GM19455 (cell line): ENCODE data around the gene FANCC.

ENCODE experiments used
- ATAC-seq: cut with Tn5 transposase; IDR thresholded peaks from one replicate; pipeline ENCODE4 v1.9.1; 2021; ENCODE audit not compliant: unreplicated experiment

The FANCC gene

DNA sequence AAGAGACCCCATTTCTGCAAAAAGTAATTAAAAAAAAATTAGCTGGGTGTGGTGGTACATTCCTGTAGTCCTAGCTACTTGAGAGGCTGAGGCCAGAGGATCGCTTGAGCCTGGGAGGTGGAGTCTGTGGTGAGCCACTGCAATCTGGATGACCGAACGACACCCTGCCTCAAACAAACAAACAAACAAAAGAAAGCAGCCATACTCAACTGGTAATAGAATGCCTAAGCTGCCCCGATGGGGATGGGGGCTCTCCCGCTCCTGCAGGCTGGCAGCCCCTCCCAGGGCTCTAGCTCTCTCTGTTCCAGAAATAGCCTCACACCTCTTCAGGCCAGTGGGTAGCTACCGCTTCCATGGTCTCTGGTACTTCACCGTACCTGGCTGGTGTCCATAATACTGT is 241.8 kb downstream of the FANCC start:
- ATAC-seq: no peak

DNA sequence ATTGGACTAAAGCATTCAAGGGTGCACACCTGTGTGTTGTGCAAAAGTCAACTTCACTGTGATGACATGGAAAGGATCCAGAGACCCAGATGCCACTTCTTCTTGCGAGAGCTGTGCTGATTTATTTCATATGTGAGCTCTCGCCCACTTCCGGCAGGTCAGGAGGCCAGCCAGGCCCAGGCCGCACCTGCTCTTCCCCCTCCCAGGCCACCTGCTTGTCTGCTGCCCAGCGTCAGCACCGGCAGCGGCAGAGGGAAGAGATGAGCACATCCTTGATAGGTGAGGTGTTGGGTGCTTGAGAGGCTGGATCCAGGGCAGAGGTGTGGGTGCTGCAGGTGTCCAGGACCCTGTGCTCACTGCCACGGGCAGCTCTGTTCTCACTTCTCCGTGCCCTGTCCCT is 242.9 kb downstream of the FANCC start:
- ATAC-seq: no peak

DNA sequence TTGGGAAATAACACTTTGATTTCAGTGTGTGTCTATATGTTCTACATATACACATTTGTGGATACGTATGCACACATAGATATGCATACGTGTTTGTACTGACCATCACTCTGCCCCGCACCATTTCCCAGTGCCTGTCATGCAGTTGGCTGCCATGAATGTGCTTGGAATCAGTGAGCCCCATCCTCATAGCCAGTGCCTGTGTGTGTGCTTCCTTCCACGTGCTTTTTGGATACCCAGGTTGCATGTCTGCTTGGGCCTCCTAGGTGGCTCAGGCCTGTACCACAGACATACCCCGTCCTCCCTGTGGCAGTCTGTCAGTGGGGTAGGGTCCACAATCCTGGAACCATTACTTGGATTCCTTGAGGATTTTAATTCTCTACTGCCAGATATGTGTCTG is 243.6 kb downstream of the FANCC start:
- no peak for ATAC-seq

DNA sequence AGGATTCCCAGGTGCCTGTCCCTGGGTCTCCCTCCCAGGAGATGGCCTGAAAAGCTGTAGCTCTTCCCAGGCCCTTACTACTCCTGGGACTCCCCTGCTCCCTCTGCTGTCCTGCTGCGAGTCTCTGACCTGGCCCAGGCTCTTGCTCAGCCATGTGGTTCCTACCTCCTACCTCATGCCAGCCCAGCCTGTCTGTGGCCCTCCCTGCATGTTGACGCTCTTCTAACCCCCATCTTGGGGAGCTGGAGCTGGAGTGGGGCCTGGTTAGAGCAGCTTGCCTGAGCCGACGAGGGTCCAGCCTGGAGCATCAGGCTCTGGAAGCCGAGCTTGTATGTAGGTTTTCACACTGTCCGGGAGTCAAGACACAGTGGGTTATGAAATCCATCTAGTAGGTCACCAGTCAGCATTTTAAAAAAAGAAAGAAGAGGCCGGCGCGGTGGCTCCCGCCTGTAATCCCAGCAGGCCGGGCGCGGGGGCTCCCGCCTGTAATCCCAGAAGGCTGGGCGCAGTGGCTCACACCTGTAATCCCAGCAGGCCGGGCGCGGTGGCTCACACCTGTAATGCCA is 244.4 kb downstream of the FANCC start:
- ATAC-seq: no peak

DNA sequence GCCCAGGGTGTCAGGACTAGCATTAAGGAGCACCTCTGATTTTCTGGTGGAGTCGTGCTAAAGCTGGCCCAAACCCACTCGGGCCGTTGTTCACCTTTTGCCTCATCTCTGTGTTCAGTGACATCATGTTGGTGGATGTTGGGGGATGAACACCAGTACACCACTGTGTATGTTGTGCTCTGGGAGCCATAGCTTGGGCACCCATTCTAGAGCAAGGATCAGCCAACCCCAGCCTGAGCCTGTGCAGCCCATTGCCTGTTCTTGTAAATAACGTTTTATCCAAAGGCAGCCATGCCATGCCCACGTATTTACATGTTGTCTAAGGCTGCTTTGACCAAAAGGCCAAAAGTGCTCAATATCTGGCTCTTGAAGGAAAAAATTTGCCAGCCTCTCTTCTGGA is 245.6 kb downstream of the FANCC start:
- ATAC-seq: no peak

DNA sequence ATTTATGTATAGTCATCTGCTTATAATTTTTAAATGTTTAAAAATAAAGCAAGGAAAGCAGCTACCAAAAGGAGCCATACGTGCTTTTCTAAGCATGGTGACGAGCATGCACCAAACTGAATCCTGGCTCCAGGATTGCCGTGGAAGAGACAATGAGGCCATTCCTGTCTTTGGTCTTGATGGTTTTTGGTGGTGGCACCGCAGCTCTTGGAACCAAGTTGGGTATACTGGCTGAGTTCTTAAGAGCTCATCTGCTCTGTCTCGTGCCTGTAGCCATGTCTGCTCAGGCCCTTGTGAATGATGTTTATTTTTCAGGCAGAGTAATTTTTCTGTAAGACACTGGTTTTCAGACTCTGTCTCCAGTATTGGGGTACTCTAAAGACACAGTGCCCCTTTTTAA is 246.1 kb downstream of the FANCC start:
- no peak for ATAC-seq

DNA sequence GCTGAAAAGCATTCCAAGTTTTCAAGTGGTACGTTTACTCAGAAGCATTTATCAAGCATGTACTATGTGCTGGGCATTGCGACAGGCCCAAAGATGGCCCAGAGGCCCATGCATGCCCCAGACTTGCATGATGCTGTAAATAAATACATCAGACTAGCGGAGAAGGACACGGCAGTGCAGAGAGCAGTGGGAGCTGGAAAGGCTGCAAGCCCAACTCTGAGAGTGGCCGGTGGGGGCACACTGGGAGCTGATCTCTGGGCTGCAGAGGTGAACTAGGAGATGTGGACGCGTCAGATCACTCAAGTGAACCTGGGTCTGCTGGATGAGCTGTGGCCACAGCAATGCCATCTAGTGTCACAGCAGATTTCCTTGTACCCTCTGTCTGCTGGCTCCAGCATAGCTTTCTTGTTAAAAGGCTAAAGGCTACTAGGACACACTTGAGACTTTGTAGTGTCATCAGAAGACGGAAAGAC is 246.9 kb downstream of the FANCC start:
- no peak for ATAC-seq

DNA sequence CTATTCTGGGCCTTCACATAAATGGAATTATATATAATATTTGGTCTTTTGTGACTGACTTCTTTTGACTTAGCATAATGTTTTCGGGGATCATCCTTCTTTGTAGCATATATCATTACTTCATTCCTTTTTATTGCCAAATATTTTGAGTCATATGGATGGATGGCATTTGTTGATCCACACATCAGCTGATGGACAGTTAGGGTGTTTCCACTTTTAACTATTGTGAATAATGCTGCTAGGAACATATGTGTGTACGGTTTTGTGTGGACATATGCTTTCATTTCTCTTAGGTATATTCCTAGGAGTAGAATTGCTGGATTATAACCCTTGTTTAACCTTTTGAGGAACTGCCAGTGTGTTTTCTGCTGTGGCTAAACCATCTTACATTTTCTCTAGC is 249.6 kb downstream of the FANCC start:
- ATAC-seq: no peak

DNA sequence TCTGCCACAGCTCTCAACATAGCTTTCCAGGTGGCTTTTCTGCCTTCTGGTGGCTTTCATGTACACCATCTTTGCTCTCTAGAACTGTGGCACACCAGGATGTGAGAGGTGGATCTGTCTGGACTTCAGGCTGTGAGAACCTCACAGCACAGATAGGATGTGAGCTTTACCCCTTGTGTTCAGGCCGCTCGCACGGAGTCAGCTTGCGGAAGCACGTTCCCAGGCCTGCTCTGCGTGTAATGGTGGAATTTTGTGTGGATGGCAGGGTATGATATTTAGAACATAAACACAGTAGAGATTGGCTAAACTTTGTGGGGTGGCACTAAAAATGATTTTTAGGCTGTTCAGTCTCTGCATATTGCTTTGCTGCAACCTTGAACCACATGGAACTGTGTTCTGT is 250.5 kb downstream of the FANCC start:
- ATAC-seq: no peak

DNA sequence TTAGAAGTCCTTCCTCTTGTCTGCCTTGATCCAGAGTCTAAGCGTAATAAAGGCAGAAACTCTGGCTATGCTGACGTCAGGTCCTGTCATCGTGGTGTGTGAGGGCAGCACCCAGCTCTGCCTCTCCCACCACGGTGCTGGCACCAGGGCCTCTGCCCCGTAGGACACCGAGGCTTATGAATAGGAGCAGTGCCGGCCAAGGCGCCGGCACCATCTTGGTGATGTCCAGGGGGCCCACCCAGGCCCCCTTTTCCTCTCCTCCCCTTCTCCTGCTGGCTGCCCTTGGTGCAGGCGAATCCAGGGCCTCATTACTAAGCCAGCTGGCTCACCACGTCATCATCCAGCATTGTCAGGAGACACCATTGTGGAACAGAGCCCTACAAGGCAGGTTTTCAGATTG is 252.3 kb downstream of the FANCC start:
- no peak for ATAC-seq

DNA sequence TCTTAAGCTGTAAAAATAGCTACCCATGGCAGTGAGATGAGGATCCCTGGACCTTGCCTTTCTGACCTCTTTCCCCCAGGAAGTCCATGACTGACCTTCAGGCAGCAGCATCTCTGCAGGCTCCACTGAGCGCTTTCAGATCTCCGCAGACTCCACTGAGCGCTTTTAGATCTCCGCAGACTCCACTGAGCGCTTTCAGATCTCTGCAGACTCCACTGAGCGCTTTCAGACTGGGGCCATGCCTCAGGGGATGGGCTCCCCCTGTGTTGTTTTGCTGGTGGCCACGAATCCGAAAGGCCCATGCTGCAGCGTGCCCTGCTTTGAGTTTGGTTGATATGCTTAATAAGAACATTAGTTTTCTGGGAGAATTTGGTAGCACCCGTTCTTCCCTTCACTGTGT is 254.2 kb downstream of the FANCC start:
- ATAC-seq: no peak

DNA sequence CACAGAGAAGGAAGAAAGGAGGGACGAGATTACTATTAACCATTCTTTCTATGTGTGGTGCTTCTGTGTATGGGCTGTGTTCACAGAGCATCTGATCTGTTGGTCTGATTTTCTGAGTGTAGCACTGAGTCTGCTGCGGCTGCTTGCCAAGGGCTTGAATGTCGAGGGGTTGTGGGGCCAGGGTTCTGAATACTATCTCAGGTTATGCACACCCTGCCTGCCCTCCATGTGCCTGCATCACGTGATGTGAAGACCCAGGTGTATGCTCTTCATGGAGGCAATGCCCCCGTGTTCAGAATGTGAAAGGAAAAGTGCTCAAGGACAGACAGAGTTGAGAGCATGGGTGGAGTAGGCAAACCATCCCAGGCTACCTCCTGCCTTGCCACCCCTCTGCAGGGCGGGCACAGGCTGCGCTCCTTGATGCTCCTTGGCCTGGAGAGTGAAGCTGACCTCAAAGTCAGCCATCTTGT is 254.9 kb downstream of the FANCC start:
- no peak for ATAC-seq

DNA sequence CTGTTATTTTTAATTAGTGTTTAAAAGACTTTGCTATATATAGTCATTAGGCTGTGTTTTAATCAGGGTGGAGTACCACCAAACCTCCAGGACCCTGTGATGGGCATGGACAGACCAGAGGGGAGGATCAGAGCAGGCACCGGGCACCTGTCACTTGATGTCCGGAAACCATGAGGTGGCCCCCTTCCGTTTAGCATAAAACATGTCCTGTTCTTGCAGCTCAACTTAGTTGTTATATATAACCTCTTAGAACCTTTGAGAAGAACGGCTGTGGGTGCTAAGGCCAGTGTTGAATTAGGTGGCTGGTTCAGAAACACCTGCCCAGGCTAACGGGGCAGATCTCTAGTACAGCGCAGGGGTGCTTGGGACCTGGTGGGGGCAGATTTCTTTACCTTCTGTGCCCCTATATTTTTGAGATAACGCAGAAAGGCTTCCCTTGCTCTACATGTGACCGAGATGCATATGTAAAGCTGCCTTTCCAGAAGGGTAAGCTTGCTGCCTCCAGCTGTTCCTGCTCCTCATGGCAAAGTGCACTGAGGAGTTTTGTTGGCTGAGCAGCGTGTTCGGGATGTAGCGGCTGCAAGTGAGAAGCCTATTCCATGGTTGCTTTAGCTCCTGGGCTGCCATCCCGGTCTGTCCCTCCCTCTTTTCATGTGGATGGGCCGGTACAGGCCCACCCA is 255.5 kb downstream of the FANCC start:
- ATAC-seq: no peak

DNA sequence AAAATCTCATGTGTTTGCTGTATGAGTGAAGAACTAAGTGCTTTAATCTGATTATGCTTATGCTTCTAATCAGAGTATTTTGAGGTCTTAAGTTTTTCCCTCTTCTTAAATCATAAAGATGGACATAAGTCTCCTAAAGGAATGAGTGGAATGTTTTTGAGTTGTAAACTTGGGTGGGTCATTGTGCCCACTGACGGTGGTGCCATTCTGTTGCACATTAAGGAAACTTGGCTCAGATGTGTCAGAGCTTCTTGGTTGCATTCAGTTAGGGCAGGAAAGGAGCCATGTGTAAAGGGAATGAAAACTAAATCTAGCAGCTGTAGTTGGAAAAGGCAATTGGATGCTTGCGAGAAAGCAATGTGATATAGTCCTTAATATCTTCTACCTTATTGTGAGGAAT is 256.6 kb downstream of the FANCC start:
- no peak for ATAC-seq

DNA sequence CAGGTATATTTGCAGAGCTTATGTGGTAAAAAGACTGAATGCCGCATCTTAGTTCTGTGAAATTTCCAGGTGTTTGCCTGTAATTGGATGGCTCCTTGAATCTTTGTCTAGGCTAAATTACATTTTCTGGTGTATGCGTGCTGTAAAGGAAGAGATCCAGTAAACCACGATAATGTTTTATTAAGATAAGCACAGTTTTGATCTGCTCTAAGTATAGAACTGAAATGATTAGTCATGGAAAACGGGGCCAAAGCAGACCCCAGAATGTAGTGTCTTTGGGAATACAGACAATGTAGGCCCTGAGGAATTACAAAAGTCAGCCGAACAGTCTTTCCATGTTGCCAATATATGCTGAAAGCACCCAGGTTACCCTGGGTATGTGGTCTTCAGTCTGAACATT is 257.3 kb downstream of the FANCC start:
- no peak for ATAC-seq

DNA sequence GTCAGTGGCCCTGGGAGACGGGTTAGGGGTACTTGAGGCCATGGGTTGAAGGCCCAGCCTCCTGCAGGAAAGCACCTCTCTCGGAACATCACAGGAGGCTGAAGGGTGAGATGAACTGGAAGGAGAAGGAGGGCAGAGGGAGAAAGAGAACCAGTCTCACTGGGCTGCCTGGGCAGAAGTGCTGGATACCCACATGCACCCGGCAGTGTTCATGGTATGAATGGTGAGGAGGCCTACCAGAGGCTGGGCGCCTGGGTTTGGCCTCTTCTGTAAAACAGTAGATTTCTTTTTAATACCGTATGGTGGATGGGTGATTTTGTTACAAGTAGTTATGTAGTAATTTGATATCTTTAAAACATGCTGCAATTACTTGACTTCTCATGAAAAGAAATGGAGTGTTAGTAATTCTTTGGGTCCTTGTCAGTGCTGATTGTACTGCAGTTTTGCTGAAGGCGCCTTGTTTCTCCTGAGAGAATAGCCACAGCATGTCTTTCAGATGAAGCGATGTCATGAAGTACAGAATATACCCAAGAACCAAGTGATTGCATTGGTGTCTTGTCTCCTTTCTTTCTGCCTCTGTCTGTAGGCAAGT is 258.6 kb downstream of the FANCC start:
- ATAC-seq: no peak

DNA sequence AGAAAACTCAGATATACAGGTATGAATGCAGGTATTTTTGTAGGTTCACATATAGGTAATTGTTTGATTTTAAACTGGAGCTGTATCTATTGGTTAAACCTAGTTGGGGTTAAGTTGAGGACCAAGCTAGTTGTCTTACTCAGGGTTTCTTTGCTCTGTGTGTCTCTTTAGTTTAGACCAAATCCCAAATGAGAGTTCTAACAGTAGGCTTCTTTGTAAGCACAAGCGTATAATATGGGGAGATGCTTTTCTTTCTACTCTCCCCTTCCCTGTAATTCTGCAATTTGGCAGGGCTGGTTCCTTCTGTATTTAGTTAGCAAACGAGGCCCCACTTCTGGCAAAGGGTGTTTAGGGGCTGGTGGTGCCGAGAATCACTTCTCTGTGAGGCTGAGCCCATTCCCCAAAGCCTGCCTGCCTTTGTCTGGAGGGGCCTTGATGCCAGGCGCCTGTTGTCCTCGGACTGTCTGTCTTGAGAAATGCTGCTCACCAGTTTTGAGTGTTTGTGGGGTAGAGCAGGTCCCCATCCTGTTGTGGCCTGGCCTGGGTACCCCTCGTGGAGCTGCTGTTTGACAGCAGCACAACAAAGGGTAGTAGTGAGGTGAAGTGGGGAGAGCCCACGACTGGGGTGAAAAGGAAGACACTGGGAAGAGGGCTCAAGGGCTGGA is 259.3 kb downstream of the FANCC start:
- ATAC-seq: no peak

DNA sequence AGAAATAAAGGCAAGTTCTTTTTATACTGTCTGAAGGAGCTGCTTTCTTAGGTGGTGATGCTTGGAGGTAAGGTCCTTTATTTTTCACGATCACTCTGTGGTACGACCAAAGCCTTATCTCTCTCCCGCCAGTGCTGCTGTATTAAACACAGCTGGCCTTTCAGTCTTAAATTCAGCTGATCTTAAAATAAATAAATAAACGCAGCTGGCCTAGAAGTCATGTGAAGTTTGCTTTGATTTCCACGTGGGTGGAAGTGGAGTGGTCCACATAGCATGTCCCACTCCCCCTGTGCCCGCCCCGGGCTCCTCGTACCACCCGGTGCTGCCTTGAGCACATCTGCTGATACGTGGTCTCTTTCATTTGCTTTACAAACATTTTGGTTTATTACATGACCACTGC is 260.4 kb downstream of the FANCC start:
- ATAC-seq: no peak

DNA sequence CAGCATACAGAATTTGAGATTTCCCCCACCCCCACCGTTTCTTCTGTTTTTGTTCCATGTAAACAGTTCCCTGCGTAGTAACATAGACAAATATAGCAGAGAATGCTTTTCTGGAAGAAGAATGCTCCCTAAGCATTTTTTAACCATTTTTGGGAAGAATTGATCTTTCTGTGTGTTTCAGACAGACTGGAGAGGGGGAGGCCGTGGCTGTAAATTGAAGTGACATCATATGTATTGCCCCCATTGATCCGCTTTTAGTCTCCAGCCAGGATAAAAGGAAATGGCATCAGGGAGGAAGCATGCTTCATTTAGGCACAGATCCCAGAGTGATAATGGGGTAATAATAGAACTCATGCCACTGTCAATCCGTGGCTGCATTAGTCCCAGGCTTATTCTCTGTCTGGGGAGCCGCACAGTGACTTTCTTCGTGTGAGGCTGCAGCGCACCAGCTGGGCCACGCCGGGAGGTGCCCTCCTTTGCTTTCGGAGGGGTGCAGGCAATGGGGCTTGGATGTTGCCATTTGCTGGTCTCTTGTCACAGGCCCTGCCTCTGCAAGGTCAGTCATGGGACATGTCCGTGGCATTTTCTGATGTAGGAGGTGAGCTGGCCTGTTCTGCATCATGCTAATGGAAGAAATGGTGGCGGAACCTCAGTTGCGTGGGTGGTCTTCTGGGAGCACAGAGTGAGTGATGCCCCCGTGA is 261.5 kb downstream of the FANCC start:
- ATAC-seq: no peak

DNA sequence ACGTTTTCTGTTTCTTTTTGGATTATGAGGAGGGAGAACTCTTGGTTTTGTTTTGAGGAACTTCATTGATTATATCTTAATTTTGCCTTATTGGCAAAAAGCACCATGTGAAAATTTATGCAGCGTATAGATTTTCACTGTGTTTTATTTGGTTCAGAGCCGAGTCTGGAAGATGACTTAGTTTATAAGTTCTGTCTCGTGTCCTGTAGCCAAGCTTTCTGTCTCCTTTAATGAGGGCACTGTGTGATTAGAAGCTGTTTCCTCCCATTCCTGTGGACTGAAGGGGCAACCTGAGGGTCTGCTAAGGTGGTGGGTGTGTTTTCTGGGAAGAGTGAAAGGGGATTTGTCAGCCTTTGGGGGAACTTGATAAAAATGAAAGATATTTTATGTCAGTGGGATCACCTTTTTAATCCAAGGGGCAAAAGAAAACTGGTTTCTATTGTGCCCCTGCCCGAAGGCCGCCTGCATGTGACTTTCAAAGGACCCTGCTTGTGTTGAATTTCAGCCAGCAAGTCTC is 262.1 kb downstream of the FANCC start:
- no peak for ATAC-seq
